ENCODE measurements around the gene UMODL1.
"Not testable (repeated sequence)": the region's sequence is repeated elsewhere in the genome, so short reads cannot be mapped to it uniquely, and the experiment has no call there.

Gene UMODL1

DNA sequence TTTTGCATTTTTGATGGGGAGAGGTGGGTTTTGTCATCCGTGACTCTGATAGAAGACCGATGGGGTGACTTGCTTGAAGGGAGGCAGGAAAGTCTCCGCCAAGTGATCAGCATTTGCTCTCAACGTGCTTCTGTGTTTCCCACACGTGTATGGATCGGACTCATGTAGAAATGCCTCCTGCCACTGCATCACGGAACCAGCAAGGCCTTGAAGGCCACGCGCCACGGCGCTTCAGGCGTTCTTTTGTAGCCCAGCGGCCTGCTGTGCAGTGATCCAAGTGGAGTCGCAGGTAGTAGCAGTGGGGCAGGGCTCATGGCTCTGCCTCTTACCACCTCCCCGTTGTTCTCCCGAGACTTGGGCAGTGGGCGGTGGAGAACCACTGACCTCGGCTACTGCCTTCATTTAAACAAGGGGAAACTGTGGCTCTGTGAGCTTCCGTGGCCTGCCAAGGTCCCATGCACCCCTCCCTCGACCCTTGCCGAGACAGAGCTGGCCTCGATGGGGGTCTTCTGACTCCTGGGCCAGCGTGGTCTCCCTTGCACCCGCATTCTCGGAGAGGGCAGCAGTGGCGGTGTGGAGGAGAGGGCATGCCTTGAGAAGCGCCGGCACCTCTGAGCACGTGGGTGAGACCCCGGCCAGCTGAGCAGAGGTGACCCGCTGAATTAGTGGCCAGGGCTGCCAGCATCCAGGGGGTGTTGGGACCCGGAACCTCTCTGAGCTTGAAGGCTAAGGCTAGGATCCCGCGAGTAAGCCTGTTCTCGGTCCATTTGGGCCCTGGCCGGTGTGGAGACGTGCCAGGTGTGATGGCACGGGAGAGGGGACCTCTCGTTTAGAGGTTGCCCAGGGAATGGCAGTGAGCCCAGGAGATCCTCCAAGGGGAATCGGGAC, 101.7 kb downstream of the UMODL1 start:
- DNase-seq = no peak

- no peak for DNase-seq
Measured at GRCh38 chr21:42174173-42174572, 103.1 kb downstream of the UMODL1 start.

DNA sequence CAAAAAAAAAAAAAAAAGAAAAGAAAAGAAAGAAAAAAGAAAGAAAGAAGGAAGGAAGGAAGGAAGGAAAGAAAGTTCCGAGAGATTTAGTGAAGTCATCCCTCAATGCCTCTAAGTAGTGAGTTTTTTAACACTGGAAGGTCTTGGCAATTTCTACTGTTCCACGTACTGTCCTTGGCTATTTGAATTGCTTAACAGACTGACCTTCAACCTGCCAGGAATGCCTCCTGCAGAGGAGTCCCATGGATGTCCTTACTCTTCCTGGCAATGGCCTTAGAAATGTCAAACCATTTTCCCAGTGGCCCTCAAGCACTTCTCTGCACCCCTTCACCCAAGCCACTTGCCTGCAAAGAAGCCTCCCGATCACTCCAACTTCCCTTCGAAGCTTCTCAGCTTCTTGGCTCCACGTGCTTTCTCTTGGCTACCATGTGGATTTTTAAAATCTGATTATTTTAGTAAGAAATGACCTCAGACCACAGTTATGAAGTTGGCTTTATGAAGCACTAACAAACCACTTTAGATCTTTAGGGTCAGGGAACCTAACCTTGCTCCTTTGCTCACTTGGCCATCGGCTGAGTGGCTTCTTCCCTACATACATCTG, 104.1 kb downstream of the UMODL1 start:
- no peak for DNase-seq

DNA sequence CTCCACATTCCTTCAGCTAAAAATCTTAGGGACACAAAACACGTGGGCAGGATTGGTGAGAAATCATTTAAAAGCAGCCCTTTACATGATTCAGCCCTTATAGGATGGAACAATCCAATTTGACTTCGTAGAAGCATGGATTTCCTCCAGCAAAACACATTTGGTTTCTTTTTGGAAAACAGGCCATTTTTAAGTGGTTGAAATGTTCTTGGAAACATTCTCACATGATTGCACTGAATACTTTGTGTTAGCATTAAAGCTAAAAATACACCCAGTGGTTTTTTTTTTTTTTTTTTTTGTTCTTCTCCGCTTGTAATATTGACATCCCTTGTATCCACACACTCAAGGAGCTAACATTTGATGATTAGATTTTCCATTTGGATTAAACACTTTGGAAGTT, 105.7 kb downstream of the UMODL1 start:
- no peak for DNase-seq

- DNase-seq = no peak
Measured at GRCh38 chr21:42179316-42179715, 108.2 kb downstream of the UMODL1 start.

DNA sequence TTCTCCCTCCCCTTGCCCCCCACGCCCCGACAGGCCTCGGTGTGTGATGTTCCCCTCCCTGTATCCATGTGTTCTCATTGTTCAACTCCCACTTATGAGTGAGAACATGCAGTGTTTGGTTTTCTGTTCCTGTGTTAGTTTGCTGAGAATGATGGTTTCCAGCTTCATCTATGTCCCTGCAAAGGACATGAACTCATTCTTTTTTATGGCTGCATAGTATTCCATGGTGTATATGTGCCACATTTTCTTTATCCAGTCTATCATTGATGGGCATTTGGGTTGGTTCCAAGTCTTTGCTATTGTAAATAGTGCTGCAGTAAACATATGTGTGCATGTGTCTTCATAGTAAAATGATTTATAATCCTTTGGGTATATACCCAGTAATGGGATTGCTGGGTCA, 108.9 kb downstream of the UMODL1 start:
- not testable (repeated sequence) for DNase-seq

GRCh38 chr21:42182713-42183371, 111.7 kb downstream of the UMODL1 start:
- DNase-seq = no peak

DNA sequence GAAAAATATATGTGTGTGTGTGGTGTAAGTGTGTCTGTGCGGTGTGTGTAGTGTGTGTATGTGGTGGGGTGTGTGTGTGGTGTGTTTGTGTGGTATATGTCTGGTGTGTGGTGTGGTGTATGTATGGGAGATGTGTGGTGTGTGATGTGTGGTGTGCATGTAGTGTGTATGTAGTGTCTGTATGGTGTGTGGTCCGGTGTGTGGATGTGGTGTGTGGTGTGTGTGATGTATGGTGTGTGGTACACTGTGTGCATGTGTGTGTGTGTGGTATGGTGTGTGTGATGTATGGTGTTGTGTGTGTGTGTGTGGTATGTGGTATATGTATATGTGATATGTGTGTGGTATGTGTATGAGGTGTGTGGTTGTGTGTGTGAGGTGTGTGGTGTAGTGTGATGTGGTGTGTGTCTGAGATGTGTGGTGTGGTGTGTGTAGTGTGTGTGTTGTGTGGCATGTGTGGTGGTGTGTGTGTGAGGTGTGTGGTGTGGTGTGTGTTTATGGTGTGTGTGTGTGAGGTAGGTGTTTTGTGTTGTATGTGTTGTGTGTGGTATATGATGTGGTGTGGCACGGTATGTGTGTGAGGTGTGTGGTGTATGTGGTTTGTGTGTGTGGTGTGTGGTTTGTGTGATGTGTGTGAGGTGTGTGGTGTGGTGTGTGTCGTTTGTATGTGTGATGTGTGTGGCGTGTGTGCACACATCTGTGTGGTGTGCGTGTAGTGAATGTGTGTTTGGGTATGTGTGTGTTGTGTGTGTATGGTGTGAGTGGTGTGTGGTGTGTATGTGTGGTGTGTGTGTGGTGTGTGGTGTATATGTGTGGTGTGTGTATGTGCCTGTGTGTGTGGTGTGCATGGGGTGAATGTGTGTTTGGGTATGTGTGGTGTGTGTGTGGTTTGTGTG, 112.5 kb downstream of the UMODL1 start:
- no peak for DNase-seq

- DNase-seq = no peak
Measured at GRCh38 chr21:42186591-42186990, 115.5 kb downstream of the UMODL1 start.

GRCh38 chr21:42187976-42188653, 117.0 kb downstream of the UMODL1 start:
- DNase-seq = no peak

- DNase-seq = no peak
Measured at GRCh38 chr21:42188663-42189062, 117.5 kb downstream of the UMODL1 start.

DNA sequence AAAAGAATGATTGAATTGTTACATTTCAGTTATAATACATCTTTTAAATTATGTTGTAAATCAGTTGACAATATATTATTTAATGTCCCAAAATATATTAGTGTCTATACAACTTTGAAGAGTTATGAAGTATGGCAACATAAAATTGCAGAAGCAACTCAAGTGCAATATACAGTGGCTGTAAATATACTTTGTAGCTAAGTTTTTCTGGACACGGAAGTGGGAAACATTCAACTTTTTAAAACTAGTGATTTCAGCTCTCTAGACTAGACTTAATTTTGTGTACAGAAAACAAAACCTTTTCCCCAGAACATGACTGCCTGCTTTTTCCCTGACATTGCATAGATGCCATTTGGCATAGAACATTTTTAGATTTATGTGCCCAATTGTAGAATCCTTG, 118.3 kb downstream of the UMODL1 start:
- no peak for DNase-seq

DNA sequence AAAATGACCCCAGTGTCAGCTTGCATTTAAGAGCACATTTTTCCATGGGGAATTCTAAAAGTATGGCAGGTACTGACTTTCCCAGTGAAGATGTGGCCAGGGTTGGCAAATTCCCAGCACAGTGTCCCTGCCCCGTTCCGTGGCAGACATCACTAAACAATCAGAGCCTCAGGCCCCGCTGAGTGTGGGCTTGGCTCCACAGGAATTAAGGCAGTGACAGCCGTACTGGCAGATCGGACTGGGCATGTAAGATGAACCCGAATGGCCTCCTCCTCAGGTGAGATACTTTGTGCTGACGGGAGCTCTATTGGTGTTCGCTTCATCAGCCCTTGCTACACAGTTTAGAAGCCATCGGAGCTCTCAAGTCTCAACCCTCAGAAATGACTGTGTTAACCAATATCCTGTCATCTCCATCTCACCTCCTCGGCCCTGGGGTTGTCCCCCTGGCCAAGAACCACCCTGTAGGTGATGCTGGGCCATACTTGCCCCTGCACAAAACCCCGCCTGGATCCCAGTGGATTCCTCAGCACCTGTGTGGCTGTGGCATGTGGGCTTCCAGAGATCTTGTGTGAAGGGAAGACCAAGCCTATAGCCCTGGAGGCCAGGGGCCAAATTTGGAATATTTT, 118.9 kb downstream of the UMODL1 start:
- DNase-seq = no peak

DNA sequence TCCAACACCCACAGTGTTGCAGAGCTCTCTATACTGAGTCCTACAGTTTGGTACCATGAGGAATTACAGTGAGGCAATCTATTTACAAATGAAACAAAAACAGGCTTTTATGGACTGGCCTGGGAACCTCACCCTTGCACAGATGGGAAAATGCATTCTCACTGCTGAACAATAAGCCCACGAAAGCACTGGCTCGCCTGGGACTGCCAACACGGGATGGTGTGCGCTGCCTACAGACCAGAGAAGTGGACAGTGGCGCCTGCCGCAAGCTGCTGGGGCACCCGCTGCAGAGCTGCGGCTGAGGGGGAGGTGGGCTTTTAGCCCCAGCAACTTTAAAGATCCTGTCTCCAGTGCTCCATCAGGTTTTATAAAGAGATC, 119.4 kb downstream of the UMODL1 start:
- DNase-seq = no peak

DNA sequence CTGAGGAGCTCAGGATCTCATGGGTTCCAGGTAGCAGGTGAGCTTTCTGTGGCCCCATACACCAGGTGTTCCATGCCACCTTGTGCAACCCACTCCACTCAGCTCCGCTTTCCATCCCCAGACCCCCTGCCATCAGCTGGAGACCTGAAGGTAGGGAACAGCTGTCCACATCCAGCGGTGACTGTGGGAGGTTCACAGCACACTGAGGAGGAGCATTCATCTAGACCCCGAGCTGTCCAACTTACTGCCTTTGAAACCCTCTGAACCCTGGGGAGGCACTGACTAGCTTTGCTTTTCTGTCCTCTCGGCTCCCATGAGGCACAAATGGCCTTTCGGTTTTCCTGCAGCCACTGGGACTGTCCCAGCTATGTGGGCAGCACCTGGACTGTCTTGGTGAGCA, 119.9 kb downstream of the UMODL1 start:
- DNase-seq = no peak

DNA sequence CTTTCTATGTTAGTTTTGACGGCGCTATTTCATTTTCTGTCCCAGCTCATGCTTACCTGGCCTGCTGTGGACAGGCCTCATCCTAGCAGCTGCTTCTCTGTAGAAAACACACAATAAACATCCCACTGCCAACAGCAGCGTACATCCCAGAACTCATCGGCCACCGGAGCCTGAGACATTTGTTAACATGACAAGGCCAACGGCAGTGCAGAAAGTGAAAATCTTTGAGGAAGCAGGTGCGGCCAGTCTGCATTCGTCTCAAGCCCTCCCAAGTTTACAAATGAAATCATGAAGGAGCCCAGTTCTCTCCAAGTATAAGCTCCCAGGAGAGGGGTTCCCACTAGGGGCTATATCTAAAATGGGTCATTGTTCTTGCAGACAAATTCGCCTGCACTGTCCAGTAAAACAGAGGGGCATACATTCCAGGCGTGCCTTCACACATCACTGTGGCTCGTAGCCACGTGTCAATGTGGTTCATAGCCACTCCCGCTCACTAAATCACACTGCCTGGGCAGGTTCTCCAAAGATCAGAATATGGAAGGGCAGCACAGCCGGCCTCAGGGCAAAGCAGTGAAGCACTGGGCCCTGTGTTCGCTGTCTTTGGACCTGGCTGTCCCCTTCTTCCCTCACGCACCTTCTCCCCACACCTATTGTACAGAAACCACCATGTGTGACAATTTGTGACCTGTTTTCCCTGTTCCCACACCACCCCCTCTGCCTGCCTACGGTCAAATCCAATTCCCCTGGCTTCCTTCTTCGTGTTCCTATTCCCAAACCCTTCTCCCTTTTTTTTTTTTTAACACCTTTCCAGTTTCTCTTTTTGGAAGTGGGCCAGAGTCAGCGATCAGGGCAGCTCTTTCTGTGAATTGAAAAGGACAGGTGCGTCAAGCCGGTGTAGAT, 120.8 kb downstream of the UMODL1 start:
- DNase-seq = no peak
